GM19239 (cell line): Measurements from ENCODE around the gene CYP19A1.
"Not testable (repeated sequence)": the region's sequence is repeated elsewhere in the genome, so short reads cannot be mapped to it uniquely, and the experiment has no call there.

ENCODE experiments used
- DNase-seq: peaks from one replicate; pipeline ENCODE4 v3.0.0; 2011; ENCODE audit warnings: low spot score; ENCODE audit not compliant: insufficient read length
- FAIRE-seq: peaks from 2 replicates; lab custom pipeline; 2011; peaks lifted over from hg19 to GRCh38; lab: Jason Lieb, UNC

CYP19A1 gene

GRCh38 chr15:51303462-51303980 is 34.9 kb downstream of the CYP19A1 start:
- FAIRE-seq (no peak), DNase-seq (no peak)

GRCh38 chr15:51302480-51302879 is 35.9 kb downstream of the CYP19A1 start:
- DNase-seq = no peak
- peak; percentile 4 for FAIRE-seq

GRCh38 chr15:51299187-51300015 is 39.0 kb downstream of the CYP19A1 start:
- DNase-seq (no peak), FAIRE-seq (no peak)

GRCh38 chr15:51298620-51299019 is 39.8 kb downstream of the CYP19A1 start:
- DNase-seq = no peak
- no peak for FAIRE-seq

GRCh38 chr15:51290720-51291119 is 47.7 kb downstream of the CYP19A1 start:
- DNase-seq (no peak), FAIRE-seq (no peak)

- DNase-seq = no peak
- FAIRE-seq = no peak
Measured at GRCh38 chr15:51289290-51289689, 49.1 kb downstream of the CYP19A1 start.

GRCh38 chr15:51288143-51289065 is 50.0 kb downstream of the CYP19A1 start:
- no peak for DNase-seq
- no peak for FAIRE-seq

- DNase-seq (no peak), FAIRE-seq (no peak)
Measured at GRCh38 chr15:51286816-51287215, 51.6 kb downstream of the CYP19A1 start.

- FAIRE-seq = no peak
- DNase-seq = no peak
Measured at GRCh38 chr15:51285399-51285798, 53.0 kb downstream of the CYP19A1 start.

GRCh38 chr15:51284871-51285270 is 53.5 kb downstream of the CYP19A1 start:
- DNase-seq = no peak

GRCh38 chr15:51283026-51283425 is 55.4 kb downstream of the CYP19A1 start:
- DNase-seq = no peak
- no peak for FAIRE-seq

More at GRCh38 chr15:51284871-51285270, 53.5 kb downstream of the CYP19A1 start:
- no peak for FAIRE-seq

GRCh38 chr15:51282241-51282640 is 56.2 kb downstream of the CYP19A1 start:
- peak; percentile 23 for FAIRE-seq
- not testable (repeated sequence) for DNase-seq

- DNase-seq (no peak), FAIRE-seq (peak; percentile 86)
Measured at GRCh38 chr15:51281368-51281967, 56.9 kb downstream of the CYP19A1 start.

- FAIRE-seq = no peak
- no peak for DNase-seq
Measured at GRCh38 chr15:51280838-51281237, 57.6 kb downstream of the CYP19A1 start.

GRCh38 chr15:51279391-51279790 is 59.0 kb downstream of the CYP19A1 start:
- DNase-seq = no peak
- no peak for FAIRE-seq

- no peak for DNase-seq
- FAIRE-seq = no peak
Measured at GRCh38 chr15:51277101-51277500, 61.3 kb downstream of the CYP19A1 start.

- no peak for FAIRE-seq
- no peak for DNase-seq
Measured at GRCh38 chr15:51274956-51275355, 63.4 kb downstream of the CYP19A1 start.

GRCh38 chr15:51270706-51271105 is 67.7 kb downstream of the CYP19A1 start:
- DNase-seq = no peak
- no peak for FAIRE-seq

GRCh38 chr15:51269496-51269895 is 68.9 kb downstream of the CYP19A1 start:
- DNase-seq (no peak), FAIRE-seq (no peak)

- DNase-seq (no peak), FAIRE-seq (no peak)
Measured at GRCh38 chr15:51267703-51268083, 70.7 kb downstream of the CYP19A1 start.
